Nephron (organoid): ENCODE data around the gene PRKAR1B.

Source experiments
- H3K27ac Mint-ChIP-seq, 3 experiments: 2 replicates each; pipeline ENCODE4 v1.8.0; 2020; ENCODE audit warnings: mixed read lengths in 3 of 3, mild to moderate bottlenecking in 2 of 3, moderate library complexity in 1 of 3
- H3K27me3 Mint-ChIP-seq: 2 replicates; pipeline ENCODE4 v1.8.0; 2021; ENCODE audit warnings: low read depth, mild to moderate bottlenecking, moderate library complexity, mixed read lengths
- H3K36me3 Mint-ChIP-seq: 2 replicates; pipeline ENCODE4 v1.8.0; 2020; ENCODE audit warnings: low read depth, mixed read lengths
- H3K4me1 Mint-ChIP-seq: 2 replicates; pipeline ENCODE4 v1.8.0; 2020; ENCODE audit warnings: mixed read lengths
- H3K4me3 Mint-ChIP-seq, 3 experiments: 2 replicates each; pipeline ENCODE4 v1.8.0; 2020; ENCODE audit warnings: mild to moderate bottlenecking in 3 of 3, mixed read lengths in 3 of 3, moderate library complexity in 2 of 3
- H3K9me3 Mint-ChIP-seq: 2 replicates; pipeline ENCODE4 v1.8.0; 2020; ENCODE audit warnings: mixed read lengths
- CTCF ChIP-seq, 3 experiments: fragments of 200-600 bp; sonication (generic); IDR thresholded peaks; one replicate each; pipeline ENCODE4 v1.5.0; 2021; ENCODE audit warnings: antibody characterized with exemption in 3 of 3; ENCODE audit not compliant: unreplicated experiment in 3 of 3

The PRKAR1B gene

GRCh38 chr7:696812-697551 lies 30.1 kb downstream of the PRKAR1B start:
- TF ChIP-seq CTCF (IDR thresholded peaks at IDR 0.05; ENCODE audit: unreplicated experiment in 3 of 3), result no peak
- Mint-ChIP-seq H3K36me3 (peaks cover 46% of the 10 kb centered on the region), H3K9me3 (peaks cover 25% of the 10 kb centered on the region), H3K4me1 (peaks cover 9% of the 10 kb centered on the region), H3K4me3 (no peak overlapping the region), H3K27ac (peak overlapping the region in 1 of 3 experiments; percentile 41), H3K27me3 (no peaks in the 10 kb centered on the region)

GRCh38 chr7:696426-696811 lies 30.7 kb downstream of the PRKAR1B start:
- H3K4me1 Mint-ChIP-seq, result peaks cover 9% of the 10 kb centered on the region
- H3K27me3 Mint-ChIP-seq, result no peaks in the 10 kb centered on the region
- H3K4me3 Mint-ChIP-seq, result no peak overlapping the region
- peaks cover 24% of the 10 kb centered on the region for H3K9me3 Mint-ChIP-seq
- no peak for TF ChIP-seq CTCF (IDR thresholded peaks at IDR 0.05; ENCODE audit: unreplicated experiment in 3 of 3)
- H3K36me3 Mint-ChIP-seq, result peaks cover 46% of the 10 kb centered on the region
- no peak overlapping the region for H3K27ac Mint-ChIP-seq

- TF ChIP-seq CTCF (IDR thresholded peaks at IDR 0.05; ENCODE audit: unreplicated experiment in 3 of 3), result no peak
- H3K4me1 Mint-ChIP-seq, result no peaks in the 10 kb centered on the region
- H3K27me3 Mint-ChIP-seq, result no peaks in the 10 kb centered on the region
- peaks cover 31% of the 10 kb centered on the region for H3K9me3 Mint-ChIP-seq
- H3K4me3 Mint-ChIP-seq, result no peak overlapping the region
- no peak overlapping the region for H3K27ac Mint-ChIP-seq
- peaks cover 55% of the 10 kb centered on the region for H3K36me3 Mint-ChIP-seq
Observed at GRCh38 chr7:693280-693679, 33.8 kb downstream of the PRKAR1B start.

GRCh38 chr7:691361-692045 lies 35.6 kb downstream of the PRKAR1B start:
- Mint-ChIP-seq H3K27me3 (no peaks in the 10 kb centered on the region), H3K4me3 (no peak overlapping the region), H3K4me1 (no peaks in the 10 kb centered on the region), H3K27ac (no peak overlapping the region), H3K9me3 (peaks cover 43% of the 10 kb centered on the region), H3K36me3 (peaks cover 65% of the 10 kb centered on the region)
- TF ChIP-seq CTCF (IDR thresholded peaks at IDR 0.05; ENCODE audit: unreplicated experiment in 3 of 3), result no peak

GRCh38 chr7:690478-691360 lies 36.4 kb downstream of the PRKAR1B start:
- peaks cover 51% of the 10 kb centered on the region for H3K9me3 Mint-ChIP-seq
- H3K27ac Mint-ChIP-seq, result no peak overlapping the region
- no peaks in the 10 kb centered on the region for H3K4me1 Mint-ChIP-seq
- no peaks in the 10 kb centered on the region for H3K27me3 Mint-ChIP-seq
- H3K4me3 Mint-ChIP-seq, result no peak overlapping the region
- H3K36me3 Mint-ChIP-seq, result peaks cover 73% of the 10 kb centered on the region
- no peak for TF ChIP-seq CTCF (IDR thresholded peaks at IDR 0.05; ENCODE audit: unreplicated experiment in 3 of 3)
